22Rv1 (cell line): ENCODE measurements around the gene DOC2B.

Experiments
- ZFX ChIP-seq: fragments of 450-650 bp; IDR thresholded peaks from 2 replicates; pipeline ENCODE4 v1.6.1; 2017; ENCODE audit warnings: antibody characterized with exemption, borderline replicate concordance
- TF ChIP-seq, protein P1 (sequence below): fragments of 450-650 bp; IDR thresholded peaks from 2 replicates; pipeline ENCODE4 v1.5.1; 2017; ENCODE audit warnings: mild to moderate bottlenecking

DNA sequence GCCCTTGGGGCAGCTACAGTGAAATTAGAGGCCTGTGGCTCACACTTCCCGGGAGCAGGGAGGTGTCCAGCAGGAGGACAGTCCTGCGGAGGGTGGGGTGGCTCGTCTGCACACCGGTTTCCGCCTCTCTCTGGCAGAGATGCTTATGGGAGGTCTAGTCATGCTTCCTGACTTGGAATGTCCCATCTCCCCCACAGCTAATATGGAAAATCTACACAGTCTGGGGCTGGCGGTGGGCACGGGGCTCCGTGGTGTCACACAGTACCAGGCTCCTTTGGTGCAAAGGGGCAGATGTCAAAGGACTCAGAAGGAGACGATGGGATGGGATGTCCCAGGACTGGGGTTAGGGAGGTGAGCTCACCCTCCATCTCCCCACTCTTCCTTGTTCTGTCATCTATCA is 44.1 kb upstream of the DOC2B start:
- TF ChIP-seq, protein P1, sequence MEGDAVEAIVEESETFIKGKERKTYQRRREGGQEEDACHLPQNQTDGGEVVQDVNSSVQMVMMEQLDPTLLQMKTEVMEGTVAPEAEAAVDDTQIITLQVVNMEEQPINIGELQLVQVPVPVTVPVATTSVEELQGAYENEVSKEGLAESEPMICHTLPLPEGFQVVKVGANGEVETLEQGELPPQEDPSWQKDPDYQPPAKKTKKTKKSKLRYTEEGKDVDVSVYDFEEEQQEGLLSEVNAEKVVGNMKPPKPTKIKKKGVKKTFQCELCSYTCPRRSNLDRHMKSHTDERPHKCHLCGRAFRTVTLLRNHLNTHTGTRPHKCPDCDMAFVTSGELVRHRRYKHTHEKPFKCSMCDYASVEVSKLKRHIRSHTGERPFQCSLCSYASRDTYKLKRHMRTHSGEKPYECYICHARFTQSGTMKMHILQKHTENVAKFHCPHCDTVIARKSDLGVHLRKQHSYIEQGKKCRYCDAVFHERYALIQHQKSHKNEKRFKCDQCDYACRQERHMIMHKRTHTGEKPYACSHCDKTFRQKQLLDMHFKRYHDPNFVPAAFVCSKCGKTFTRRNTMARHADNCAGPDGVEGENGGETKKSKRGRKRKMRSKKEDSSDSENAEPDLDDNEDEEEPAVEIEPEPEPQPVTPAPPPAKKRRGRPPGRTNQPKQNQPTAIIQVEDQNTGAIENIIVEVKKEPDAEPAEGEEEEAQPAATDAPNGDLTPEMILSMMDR = no peak
- no peak for TF ChIP-seq ZFX
